Endothelial cell of umbilical vein (primary cell): ENCODE results near the gene ZNF282. TPM values are rescaled to one million over a fixed set of nuclear protein-coding genes. Genes with fewer than 3 reads are reported as not detected.
A peak's percentile ranks its signal among the peaks of the same experiment; 100 is the strongest.

ENCODE experiments used
- BruUV-seq: library from RNA; stranded (reverse); fragments of 400-500 nt; replicated peaks from 2 replicates; lab custom pipeline; 2021; lab: Mats Ljungman, UMichigan
- CTCF ChIA-PET: fragments of 300-600, 350-600 bp; sonication (Branson Sonifier 250); formaldehyde crosslinking; loops from one replicate; lab custom pipeline; 2021; ENCODE audit warnings: antibody characterized with exemption, inconsistent platforms; lab: Charles Lee
- POLR2A ChIA-PET: fragments of 300-600, 350-600 bp; sonication (Branson Sonifier 250); formaldehyde crosslinking; loops from one replicate; lab custom pipeline; 2021; ENCODE audit warnings: antibody characterized with exemption, inconsistent platforms; lab: Charles Lee
- DNase-seq: peaks from one replicate; pipeline ENCODE4 v3.0.0-alpha.2; 2011; ENCODE audit warnings: low read depth, low spot score
- FAIRE-seq: peaks from 2 replicates; lab custom pipeline; 2011; peaks lifted over from hg19 to GRCh38; lab: Jason Lieb, UNC
- H2AFZ ChIP-seq: 2 replicates; pipeline ENCODE4 v1.6.0; 2012; ENCODE audit warnings: low read depth, low read length, control low read depth, inconsistent platforms
- H3K27ac ChIP-seq: 2 replicates; pipeline ENCODE4 v1.5.1; 2011; ENCODE audit warnings: low read depth, mild to moderate bottlenecking, control low read depth, low read length, moderate library complexity; ENCODE audit not compliant: insufficient read depth
- H3K27me3 ChIP-seq, 2 experiments: 2 replicates each; pipeline versions ENCODE4 v1.6.0 to v1.6.1; 2011; ENCODE audit warnings: low read length in 2 of 2, mixed read lengths in 1 of 2; ENCODE audit not compliant: control insufficient read depth in 2 of 2, insufficient read depth in 2 of 2
- H3K36me3 ChIP-seq, 2 experiments: 2 replicates in 1 of 2; 3 replicates in 1 of 2; pipeline ENCODE4 v1.5.1; 2011; ENCODE audit warnings: low read length in 2 of 2, mild to moderate bottlenecking in 1 of 2, moderate library complexity in 1 of 2; ENCODE audit not compliant: control insufficient read depth in 2 of 2, insufficient read depth in 2 of 2; ENCODE audit errors: extremely low read depth in 1 of 2
- H3K4me1 ChIP-seq: 3 replicates; pipeline ENCODE4 v1.5.1; 2011; ENCODE audit warnings: mild to moderate bottlenecking, low read length; ENCODE audit not compliant: control insufficient read depth, insufficient read depth; ENCODE audit errors: extremely low read depth
- H3K4me2 ChIP-seq: 2 replicates; pipeline ENCODE4 v1.6.1; 2011; ENCODE audit warnings: low read length, control low read depth, mixed read lengths; ENCODE audit not compliant: insufficient read depth
- H3K4me3 ChIP-seq, 3 experiments: fragments of 200-600 bp in 1 of 3; sonication (generic), shearing (Covaris generic) in 1 of 3; replicated peaks in 1 of 3; 2 replicates each; pipeline ENCODE4 v1.5.1; 2011 to 2016; ENCODE audit warnings: control low read depth in 3 of 3, low read length in 3 of 3, mild to moderate bottlenecking in 2 of 3, inconsistent platforms in 1 of 3, low read depth in 1 of 3, moderate library complexity in 1 of 3; ENCODE audit not compliant: insufficient read depth in 1 of 3
- H3K79me2 ChIP-seq: 2 replicates; pipeline ENCODE4 v1.6.0; 2012; ENCODE audit warnings: low read length, inconsistent platforms; ENCODE audit not compliant: control insufficient read depth, insufficient read depth
- H3K9ac ChIP-seq: replicated peaks from 2 replicates; pipeline ENCODE3; 2011; ENCODE audit warnings: low read length, control low read depth; ENCODE audit not compliant: insufficient read depth; ENCODE audit errors: extremely low read depth
- H3K9me1 ChIP-seq: replicated peaks from 3 replicates; pipeline ENCODE4 v1.6.0; 2011; ENCODE audit warnings: mild to moderate bottlenecking, low read length; ENCODE audit not compliant: control insufficient read depth, insufficient read depth; ENCODE audit errors: extremely low read depth
- H3K9me3 ChIP-seq: replicated peaks from 2 replicates; pipeline ENCODE4 v1.5.1; 2012; ENCODE audit warnings: low read length, inconsistent platforms; ENCODE audit not compliant: control insufficient read depth, insufficient read depth
- H4K20me1 ChIP-seq: replicated peaks from 2 replicates; pipeline ENCODE3; 2011; ENCODE audit warnings: mild to moderate bottlenecking, low read length; ENCODE audit not compliant: control insufficient read depth, insufficient read depth; ENCODE audit errors: extremely low read depth
- CTCF ChIP-seq, 2 donors: IDR thresholded peaks; 1 replicate in 1 of 2; 2 replicates in 1 of 2; pipeline ENCODE4 v1.5.1; 2011; ENCODE audit warnings: low read length in 2 of 2, mild to moderate bottlenecking in 2 of 2, moderate library complexity in 2 of 2, control low read depth in 1 of 2, inconsistent platforms in 1 of 2, low read depth in 1 of 2; ENCODE audit not compliant: insufficient read depth in 1 of 2; ENCODE audit errors: extremely low read depth in 1 of 2
- EZH2 ChIP-seq: IDR thresholded peaks from 2 replicates; pipeline ENCODE4 v1.6.1; 2012; ENCODE audit warnings: borderline replicate concordance, low read depth, mild to moderate bottlenecking, moderate library complexity, low read length, inconsistent platforms; ENCODE audit not compliant: severe bottlenecking
- FOS ChIP-seq: IDR thresholded peaks from 2 replicates; pipeline ENCODE4 v1.6.1; 2011; ENCODE audit warnings: mild to moderate bottlenecking, low read length, moderate library complexity, borderline replicate concordance; ENCODE audit not compliant: insufficient read depth
- GATA2 ChIP-seq: IDR thresholded peaks from 2 replicates; pipeline ENCODE4 v1.7.0; 2011; ENCODE audit warnings: low read depth, mild to moderate bottlenecking, moderate library complexity, mixed read lengths, low read length; ENCODE audit not compliant: insufficient read length, insufficient read depth
- JUN ChIP-seq: IDR thresholded peaks from 2 replicates; pipeline ENCODE4 v1.6.1; 2011; ENCODE audit warnings: borderline replicate concordance, low read depth; ENCODE audit not compliant: insufficient read length, insufficient read depth
- MAX ChIP-seq: IDR thresholded peaks from 2 replicates; pipeline ENCODE4 v1.6.1; 2011; ENCODE audit not compliant: insufficient read depth, insufficient read length
- MYC ChIP-seq: IDR thresholded peaks from one replicate; pipeline ENCODE4 v1.6.1; 2011; ENCODE audit warnings: mild to moderate bottlenecking, low read depth, low read length
- POLR2A ChIP-seq: IDR thresholded peaks from 2 replicates; pipeline ENCODE4 v1.6.1; 2012; ENCODE audit warnings: low read depth, mild to moderate bottlenecking, control low read depth, low read length
- POLR2AphosphoS5 ChIP-seq: IDR thresholded peaks from 2 replicates; pipeline ENCODE4 v1.6.1; 2012; ENCODE audit warnings: low read depth, mild to moderate bottlenecking, control low read depth, low read length, moderate library complexity; ENCODE audit not compliant: insufficient read depth
- dilution Hi-C: fragments of 300-500 bp; cut with MboI; formaldehyde crosslinking; loops from one replicate; pipeline ENCODE4 v1.15.0; 2019; ENCODE audit warnings: low sequenced_read_pairs; ENCODE audit not compliant: extremely low pct_ligation_motif_present
- intact Hi-C: fragments of 100-400 bp; cut with micrococcal nuclease; formaldehyde crosslinking; loops from one replicate; pipeline ENCODE4 v1.10.0; 2022
- polyA plus RNA-seq, 4 experiments: library from polyadenylated mRNA; depleted of rRNA in 3 of 4; stranded (reverse) in 3 of 4; unstranded in 1 of 4; fragments of >200 nt; gene quantifications; 2 replicates each; pipeline versions ENCODE4 v1.2.1 to v1.2.3, GENCODE V29; 2011 to 2012; ENCODE audit warnings: missing spikeins in 1 of 4
- total RNA-seq: library from RNA; stranded (reverse); gene quantifications from 2 replicates; pipeline ENCODE4 v1.2.3, GENCODE V29; 2021

The ZNF282 gene
- total and polyA plus RNA-seq, 2 donors (not counting 3 experiments of a cell fraction or from before 2014, with no cell fraction given), result 20.0 to 34.4 TPM

GRCh38 chr7:149147752-149148653, 47.3 kb upstream of the ZNF282 start:
- Histone ChIP-seq H3K9me3 (no peaks in the 10 kb centered on the region), H3K27ac (peak overlapping the region; percentile 57), H3K36me3 (no peaks in the 10 kb centered on the region), H3K4me3 (peak overlapping the region; percentile 74 to 98 (median 87)), H3K4me2 (peak overlapping the region; percentile 69), H3K9ac (peak overlapping the region; percentile 81), H3K4me1 (peaks cover 4% of the 10 kb centered on the region), H2AFZ (peak overlapping the region; percentile 91), H3K27me3 (no peaks in the 10 kb centered on the region), H4K20me1 (no peaks in the 10 kb centered on the region), H3K79me2 (peaks cover 44% of the 10 kb centered on the region), H3K9me1 (no peaks in the 10 kb centered on the region)
- TF ChIP-seq FOS (no peak), MYC (no peak)
- ChIA-PET POLR2A (interaction anchor here (0.6 to 1.3 kb wide), 2 partner anchors 22 to 84 kb away, joined by 3 read pairs; no protein-coding TSS in a partner anchor), CTCF (interaction anchor here (0.7 to 3.3 kb wide), 22 partner anchors 9 to 348 kb away, joined by 3 to 61 read pairs (median 6); partner anchors contain the start of genes ZNF282, ZNF425 and ZNF783)
- DNase-seq (peak; percentile 74), FAIRE-seq (peak; percentile 56)
- BruUV-seq, result no TSS peak
- dilution Hi-C loops, result no loop called here
- intact Hi-C loops, result loop anchor here (1.0 to 5.0 kb wide), 7 partner anchors 22 to 477 kb away; partner anchors contain the start of genes EZH2, PDIA4, ZNF282 and ZNF425

GRCh38 chr7:149150981-149151380, 44.4 kb upstream of the ZNF282 start:
- POLR2A ChIA-PET, result no interaction called here
- Histone ChIP-seq H3K9me3 (no peaks in the 10 kb centered on the region), H3K4me1 (peaks cover 4% of the 10 kb centered on the region), H3K9ac (no peak overlapping the region), H3K79me2 (peaks cover 55% of the 10 kb centered on the region), H3K4me2 (no peak overlapping the region), H3K9me1 (no peaks in the 10 kb centered on the region), H3K36me3 (peaks cover 2% of the 10 kb centered on the region in 2 experiments), H3K27ac (no peak overlapping the region), H2AFZ (no peak overlapping the region), H3K27me3 (no peaks in the 10 kb centered on the region), H3K4me3 (no peak overlapping the region), H4K20me1 (no peaks in the 10 kb centered on the region)
- no peak for TF ChIP-seq POLR2A
- no peak for TF ChIP-seq GATA2
- TF ChIP-seq POLR2AphosphoS5, result no peak
- TF ChIP-seq CTCF (IDR thresholded peaks at IDR 0.05; ENCODE audit: extremely low read depth in 1 of 2, insufficient read depth in 1 of 2, low read depth in 1 of 2, low read length in 2 of 2), result no peak
- TF ChIP-seq JUN, result no peak
- TF ChIP-seq FOS, result no peak
- TF ChIP-seq EZH2, result no peak
- no peak for TF ChIP-seq MYC
- TF ChIP-seq MAX, result no peak
- intact Hi-C loops, result no loop called here
- CTCF ChIA-PET, result no interaction called here
- DNase-seq (no peak), FAIRE-seq (no peak)
- dilution Hi-C loops, result no loop called here
- no TSS peak for BruUV-seq
